Suppressor macrophage treated with lipopolysaccharide for 4 hours (primary cell): ENCODE results near the gene GRK3.
A peak's percentile ranks its signal among the peaks of the same experiment; 100 is the strongest.

ENCODE experiments used
- DNase-seq: peaks from one replicate; pipeline ENCODE4 v3.0.0-alpha.2; 2020

The GRK3 gene

GRCh38 chr22:25669253-25670069, 105.0 kb downstream of the GRK3 start:
- peak; percentile 66 for DNase-seq

DNA sequence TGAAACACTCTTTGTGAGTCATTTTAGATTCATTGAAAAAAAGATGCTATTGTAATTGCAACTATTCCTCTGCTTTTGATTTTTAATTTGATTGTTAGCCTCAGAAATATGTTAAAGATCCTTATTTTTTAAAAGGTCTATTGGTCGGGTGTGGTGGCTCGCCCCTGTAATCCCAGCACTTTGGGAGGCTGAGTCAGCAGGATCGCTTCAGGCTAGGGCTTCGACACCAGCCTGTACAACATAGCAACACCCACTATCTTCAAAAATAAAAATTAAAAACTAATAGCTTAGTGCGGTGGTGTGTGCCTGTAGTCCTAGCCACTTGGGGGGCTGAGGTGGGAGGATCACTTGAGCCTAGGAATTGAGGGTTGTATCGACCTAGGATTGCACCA, 105.6 kb downstream of the GRK3 start:
- no peak for DNase-seq

- no peak for DNase-seq
Measured at GRCh38 chr22:25672289-25673084, 108.0 kb downstream of the GRK3 start.

- DNase-seq = no peak
Measured at GRCh38 chr22:25673713-25674112, 109.2 kb downstream of the GRK3 start.

DNA sequence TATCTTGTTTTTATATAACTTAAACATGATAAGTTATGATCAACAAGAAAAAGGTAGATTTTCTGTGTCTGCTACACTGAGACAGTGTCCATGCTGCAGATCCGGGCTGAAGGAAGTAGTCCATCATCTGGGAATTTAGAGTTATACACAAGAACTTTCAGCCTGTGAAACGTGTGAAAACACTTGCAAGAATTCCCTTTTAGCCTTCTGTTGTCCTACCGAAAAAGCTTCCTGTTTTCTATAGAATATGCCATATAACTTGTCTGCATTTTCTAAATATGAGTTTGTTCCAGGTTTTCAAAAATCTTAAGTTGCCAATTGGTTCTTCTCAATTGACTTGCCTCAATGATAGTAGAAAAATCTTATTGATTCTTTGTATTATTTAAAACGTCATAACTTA, 113.2 kb downstream of the GRK3 start:
- no peak for DNase-seq

GRCh38 chr22:25680051-25680450, 115.6 kb downstream of the GRK3 start:
- no peak for DNase-seq

- peak; percentile 53 for DNase-seq
Measured at GRCh38 chr22:25680956-25681355, 116.5 kb downstream of the GRK3 start.

GRCh38 chr22:25682109-25682508, 117.6 kb downstream of the GRK3 start:
- no peak for DNase-seq

GRCh38 chr22:25688627-25689026, 124.2 kb downstream of the GRK3 start:
- DNase-seq = no peak

- no peak for DNase-seq
Measured at GRCh38 chr22:25689631-25690030, 125.2 kb downstream of the GRK3 start.

DNA sequence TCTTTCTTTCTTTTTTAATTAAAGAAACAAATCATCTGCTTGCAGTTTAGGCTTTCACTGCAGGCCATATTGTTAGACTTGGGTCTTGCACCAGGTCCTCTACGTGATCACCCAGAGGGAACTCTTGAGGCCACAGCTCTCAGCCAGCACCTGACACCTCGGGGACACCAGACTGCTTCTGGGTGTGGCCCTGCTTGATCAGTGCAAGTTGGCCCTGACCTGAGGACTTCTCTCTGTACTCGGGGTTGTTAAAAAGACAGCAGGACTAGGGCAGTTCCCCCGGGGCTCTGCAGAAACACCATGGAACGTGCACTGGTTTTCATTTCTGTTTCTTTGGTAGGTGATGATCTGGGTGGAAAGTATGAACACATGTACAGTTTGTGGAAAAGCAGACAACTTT, 126.3 kb downstream of the GRK3 start:
- no peak for DNase-seq

- DNase-seq = no peak
Measured at GRCh38 chr22:25692397-25693267, 128.2 kb downstream of the GRK3 start.

GRCh38 chr22:25693268-25693565, 128.7 kb downstream of the GRK3 start:
- no peak for DNase-seq

GRCh38 chr22:25694196-25694907, 129.9 kb downstream of the GRK3 start:
- DNase-seq = no peak

DNA sequence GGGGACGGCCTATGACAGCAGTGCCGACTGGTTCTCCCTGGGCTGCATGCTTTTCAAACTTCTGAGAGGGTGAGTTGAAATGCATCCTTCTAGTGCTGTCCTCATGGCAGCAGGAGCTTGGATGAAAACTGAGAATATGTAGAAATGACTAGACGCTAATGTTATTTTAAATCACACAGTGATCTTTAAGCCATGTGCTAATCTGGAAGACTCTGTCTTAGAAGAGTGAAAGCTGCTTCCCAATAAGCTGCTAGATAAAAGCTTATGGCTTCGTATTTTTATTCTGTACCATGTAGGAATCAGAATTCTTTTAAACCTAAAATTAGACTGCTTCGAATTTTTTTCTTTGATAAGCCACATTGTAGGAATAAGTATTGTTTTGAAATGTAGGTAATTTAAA, 130.7 kb downstream of the GRK3 start:
- no peak for DNase-seq

- DNase-seq = no peak
Measured at GRCh38 chr22:25696763-25697162, 132.3 kb downstream of the GRK3 start.

DNA sequence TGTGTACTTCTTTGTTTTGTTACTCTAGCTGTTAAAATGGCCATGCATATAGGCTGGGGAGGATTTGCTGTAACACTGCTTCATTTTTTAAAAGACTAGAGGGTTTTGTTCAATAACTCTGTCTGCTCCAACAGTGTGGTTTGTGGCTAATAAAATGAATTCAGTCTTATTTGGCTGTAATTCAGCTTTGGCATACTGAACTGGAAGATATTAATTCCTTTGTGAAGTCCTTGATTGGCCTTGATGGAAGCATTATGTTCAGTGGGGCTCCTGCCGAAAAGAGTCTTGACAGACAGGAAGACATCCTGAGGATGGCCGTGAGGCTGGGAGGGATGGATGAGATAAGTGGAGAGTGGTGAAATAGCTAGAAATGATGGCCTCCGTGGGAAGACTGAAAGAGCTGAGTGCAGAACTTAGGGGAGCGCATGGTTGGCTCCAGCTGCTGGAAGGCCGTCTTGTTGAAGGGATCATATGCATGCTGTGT, 132.7 kb downstream of the GRK3 start:
- no peak for DNase-seq

GRCh38 chr22:25697978-25698377, 133.5 kb downstream of the GRK3 start:
- no peak for DNase-seq

GRCh38 chr22:25698461-25698860, 134.0 kb downstream of the GRK3 start:
- no peak for DNase-seq

DNA sequence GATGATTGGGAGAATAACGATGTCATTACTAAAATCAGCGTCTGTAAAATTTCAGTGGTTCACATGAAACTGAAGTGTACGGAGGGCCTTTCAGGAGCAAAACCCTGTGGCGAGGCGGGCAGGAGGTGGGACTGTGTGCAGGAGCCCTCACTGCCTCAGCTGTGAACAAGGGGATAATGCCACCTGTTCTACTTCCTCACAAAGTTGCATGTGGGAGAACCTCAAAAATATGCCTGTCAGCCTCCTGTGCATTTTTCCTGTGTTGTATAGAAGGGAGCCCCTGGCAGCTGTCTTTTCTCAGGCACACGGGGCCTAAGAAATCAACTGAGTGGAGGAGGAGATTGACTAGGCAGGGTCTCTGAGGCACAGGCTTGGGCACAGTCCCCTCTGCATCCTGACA, 134.5 kb downstream of the GRK3 start:
- DNase-seq = no peak

GRCh38 chr22:25701056-25701780, 136.7 kb downstream of the GRK3 start:
- DNase-seq = no peak

GRCh38 chr22:25702040-25702439, 137.6 kb downstream of the GRK3 start:
- DNase-seq = peak; percentile 18
